OCI-LY1 (cell line): ENCODE measurements around the gene ALDH1A3.

ENCODE experiments used
- EZH2 ChIP-seq: fragments of 200-600 bp; sonication (generic), shearing (Covaris generic); IDR thresholded peaks from 2 replicates; pipeline ENCODE4 v1.8.0; 2017; ENCODE audit warnings: borderline replicate concordance, mixed run types, mild to moderate bottlenecking, antibody characterized with exemption, low read length, moderate library complexity, mixed read lengths
- TF ChIP-seq, protein P1 (sequence below): fragments of 200-600 bp; sonication (generic), shearing (Covaris generic); IDR thresholded peaks from 2 replicates; pipeline ENCODE4 v1.5.1; 2017; ENCODE audit warnings: mild to moderate bottlenecking, antibody characterized with exemption, low read length, moderate library complexity, mixed read lengths

DNA sequence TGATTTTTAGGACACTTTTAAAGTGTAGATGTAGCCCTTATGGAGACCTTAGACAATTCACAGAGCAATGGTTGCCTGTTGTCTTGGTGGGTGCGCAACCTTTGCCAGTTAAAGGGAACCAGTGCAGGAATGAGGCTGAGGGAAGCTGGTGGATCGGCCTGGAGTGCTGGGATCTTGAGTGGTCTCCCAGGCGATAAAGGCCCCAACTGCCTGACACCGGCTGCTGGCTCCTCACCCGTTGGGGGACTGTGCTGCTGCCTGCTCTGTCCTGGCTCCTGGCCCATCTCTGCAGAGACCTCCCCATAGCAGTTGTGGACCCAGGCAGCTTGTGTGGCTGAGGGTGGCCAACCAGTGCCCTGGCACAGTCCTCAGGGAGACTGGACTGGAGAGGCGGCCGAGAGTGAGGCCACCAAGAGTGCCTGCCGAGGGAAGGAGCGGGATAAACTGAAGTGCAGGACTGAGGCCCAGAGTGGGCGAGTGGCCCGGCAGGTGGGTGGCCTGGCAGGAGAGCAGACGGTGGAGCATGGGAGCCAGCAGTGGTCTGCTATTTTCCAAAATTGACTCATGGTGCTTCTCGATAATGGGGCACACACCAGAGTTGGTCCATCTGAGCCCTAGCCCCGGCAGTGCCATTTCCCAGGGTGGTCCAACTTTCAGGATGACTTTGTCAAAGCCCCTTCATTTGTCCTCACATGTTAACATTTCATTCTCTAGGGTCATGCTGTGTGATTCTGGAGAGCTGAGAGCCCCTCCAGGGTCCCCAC, 2.1 kb downstream of the ALDH1A3 start:
- TF ChIP-seq, protein P1, sequence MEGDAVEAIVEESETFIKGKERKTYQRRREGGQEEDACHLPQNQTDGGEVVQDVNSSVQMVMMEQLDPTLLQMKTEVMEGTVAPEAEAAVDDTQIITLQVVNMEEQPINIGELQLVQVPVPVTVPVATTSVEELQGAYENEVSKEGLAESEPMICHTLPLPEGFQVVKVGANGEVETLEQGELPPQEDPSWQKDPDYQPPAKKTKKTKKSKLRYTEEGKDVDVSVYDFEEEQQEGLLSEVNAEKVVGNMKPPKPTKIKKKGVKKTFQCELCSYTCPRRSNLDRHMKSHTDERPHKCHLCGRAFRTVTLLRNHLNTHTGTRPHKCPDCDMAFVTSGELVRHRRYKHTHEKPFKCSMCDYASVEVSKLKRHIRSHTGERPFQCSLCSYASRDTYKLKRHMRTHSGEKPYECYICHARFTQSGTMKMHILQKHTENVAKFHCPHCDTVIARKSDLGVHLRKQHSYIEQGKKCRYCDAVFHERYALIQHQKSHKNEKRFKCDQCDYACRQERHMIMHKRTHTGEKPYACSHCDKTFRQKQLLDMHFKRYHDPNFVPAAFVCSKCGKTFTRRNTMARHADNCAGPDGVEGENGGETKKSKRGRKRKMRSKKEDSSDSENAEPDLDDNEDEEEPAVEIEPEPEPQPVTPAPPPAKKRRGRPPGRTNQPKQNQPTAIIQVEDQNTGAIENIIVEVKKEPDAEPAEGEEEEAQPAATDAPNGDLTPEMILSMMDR = no peak
- TF ChIP-seq EZH2 = no peak
